ENCODE measurements around the gene POLE3.

- no peak for TF ChIP-seq CTCF (IDR thresholded peaks at IDR 0.05; ENCODE audit: insufficient read depth, low read length)
- TF ChIP-seq REST (IDR thresholded peaks at IDR 0.05; ENCODE audit: insufficient replicate concordance, low read depth) = no peak
- TF ChIP-seq POLR2AphosphoS5 (IDR thresholded peaks at IDR 0.05; ENCODE audit: low read depth) = no peak
- no peak for TF ChIP-seq SPI1 (IDR thresholded peaks at IDR 0.05; ENCODE audit: borderline replicate concordance, low read depth)
Observed at GRCh38 chr9:113425072-113425471, 14.6 kb upstream of the POLE3 start.

Data from HL-60 (cell line).